ENCODE data around the gene RUSC1.
"Not testable (repeated sequence)": the region's sequence is repeated elsewhere in the genome, so short reads cannot be mapped to it uniquely, and the experiment has no call there.

Gene RUSC1

GRCh38 chr1:155322953-155323728 is 2.4 kb downstream of the RUSC1 start:
- DNase-seq: peak; percentile 96

GRCh38 chr1:155323729-155324036 is 3.0 kb downstream of the RUSC1 start:
- no peak for DNase-seq

GRCh38 chr1:155324037-155324716 is 3.5 kb downstream of the RUSC1 start:
- peak; percentile 95 for DNase-seq

GRCh38 chr1:155324717-155325602 is 4.3 kb downstream of the RUSC1 start:
- peak; percentile 82 for DNase-seq

- no peak for DNase-seq
These were observed 4.9 kb downstream of the RUSC1 start for GRCh38 chr1:155325603-155325893.

GRCh38 chr1:155326020-155326526 is 5.4 kb downstream of the RUSC1 start:
- no peak for DNase-seq

- DNase-seq: no peak
These were observed 5.9 kb downstream of the RUSC1 start for GRCh38 chr1:155326631-155327037.

GRCh38 chr1:155327981-155328380 is 7.3 kb downstream of the RUSC1 start:
- no peak for DNase-seq

- DNase-seq: not testable (repeated sequence)
These were observed 8.2 kb downstream of the RUSC1 start for GRCh38 chr1:155328856-155329255.

GRCh38 chr1:155329980-155330598 is 9.4 kb downstream of the RUSC1 start:
- DNase-seq: no peak

GRCh38 chr1:155334962-155335361 is 14.3 kb downstream of the RUSC1 start:
- no peak for DNase-seq

GRCh38 chr1:155339515-155340097 is 18.9 kb downstream of the RUSC1 start:
- DNase-seq: no peak

GRCh38 chr1:155342842-155343241 is 22.1 kb downstream of the RUSC1 start:
- DNase-seq: no peak

GRCh38 chr1:155352631-155353030 is 31.9 kb downstream of the RUSC1 start:
- DNase-seq: no peak

GRCh38 chr1:155360051-155360450 is 39.4 kb downstream of the RUSC1 start:
- no peak for DNase-seq

GRCh38 chr1:155379180-155379579 is 58.5 kb downstream of the RUSC1 start:
- no peak for DNase-seq

GRCh38 chr1:155379631-155380090 is 59.0 kb downstream of the RUSC1 start:
- peak; percentile 4 for DNase-seq
